IPS-20b (cell line): Measurements from ENCODE around the gene CLDN20.

Source experiments
- H3K27ac ChIP-seq: one replicate; pipeline ENCODE4 v1.5.1; 2013; ENCODE audit warnings: low read length
- H3K27me3 ChIP-seq: 2 replicates; pipeline ENCODE4 v1.6.1; 2013; ENCODE audit warnings: mild to moderate bottlenecking, low read length, inconsistent platforms; ENCODE audit not compliant: insufficient read depth
- H3K36me3 ChIP-seq: 2 replicates; pipeline ENCODE4 v1.6.1; 2013; ENCODE audit warnings: low read depth, mild to moderate bottlenecking, inconsistent platforms, low read length, moderate library complexity; ENCODE audit not compliant: insufficient read depth
- H3K4me1 ChIP-seq: 2 replicates; pipeline ENCODE4 v1.6.1; 2013; ENCODE audit warnings: mild to moderate bottlenecking, control low read depth, inconsistent platforms, low read length, moderate library complexity; ENCODE audit not compliant: insufficient read depth
- H3K4me3 ChIP-seq: 2 replicates; pipeline ENCODE4 v1.5.1; 2013; ENCODE audit warnings: mild to moderate bottlenecking, low read length, inconsistent platforms
- H3K9ac ChIP-seq: 2 replicates; pipeline ENCODE4 v1.6.1; 2013; ENCODE audit warnings: low read depth, mild to moderate bottlenecking, inconsistent platforms, low read length, moderate library complexity
- H3K9me3 ChIP-seq: 2 replicates; pipeline ENCODE4 v1.6.1; 2013; ENCODE audit warnings: mild to moderate bottlenecking, low read depth, low read length, inconsistent platforms; ENCODE audit not compliant: insufficient read depth

The CLDN20 gene

DNA sequence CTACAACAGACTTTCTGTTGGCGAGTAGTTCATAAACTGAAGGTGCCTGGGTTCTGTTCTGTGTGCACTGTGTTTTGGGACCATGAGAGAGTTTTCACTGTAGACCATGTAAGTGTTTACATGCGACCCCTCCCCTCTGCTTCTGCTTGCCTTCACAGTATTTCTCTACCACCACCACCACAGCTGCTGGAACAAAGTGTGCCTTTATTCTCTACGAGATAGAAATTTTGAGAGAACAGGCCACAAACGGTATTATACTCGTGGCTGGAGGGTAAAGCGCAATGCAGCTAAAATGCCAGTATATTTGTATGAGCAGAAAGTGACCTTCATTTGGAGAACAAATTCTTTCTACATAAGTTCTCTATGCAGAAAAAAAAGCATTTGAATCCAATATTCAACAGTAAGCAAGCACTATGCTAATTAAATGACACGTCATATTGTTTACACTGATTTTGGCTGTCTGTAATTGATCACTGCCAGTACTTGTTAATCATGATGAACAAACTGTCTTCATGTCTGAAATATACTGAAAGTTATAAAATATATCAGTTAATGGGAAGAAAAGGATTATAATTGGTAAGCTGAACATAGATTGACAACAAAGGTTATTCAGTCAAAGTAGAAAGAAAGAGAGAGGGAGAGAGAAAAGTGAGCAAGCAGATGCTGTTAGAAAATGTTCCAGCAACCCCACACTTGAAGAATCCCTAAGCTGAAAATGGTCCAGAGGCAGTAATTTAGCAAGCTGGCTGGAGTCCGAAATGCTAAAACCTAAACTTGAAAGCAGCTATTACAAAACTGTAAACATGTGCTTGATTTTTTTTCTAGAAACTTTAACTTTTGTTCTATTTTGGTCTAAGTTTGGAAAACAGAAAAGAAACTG, 8.8 kb downstream of the CLDN20 start:
- Histone ChIP-seq H3K9me3 (no peaks in the 10 kb centered on the region), H3K4me3 (no peak overlapping the region), H3K36me3 (peaks cover 39% of the 10 kb centered on the region), H3K27ac (peak overlapping the region; percentile 46), H3K4me1 (peaks cover 33% of the 10 kb centered on the region), H3K27me3 (no peaks in the 10 kb centered on the region), H3K9ac (peak overlapping the region; percentile 62; the same call in 1 of the 2 replicates)

DNA sequence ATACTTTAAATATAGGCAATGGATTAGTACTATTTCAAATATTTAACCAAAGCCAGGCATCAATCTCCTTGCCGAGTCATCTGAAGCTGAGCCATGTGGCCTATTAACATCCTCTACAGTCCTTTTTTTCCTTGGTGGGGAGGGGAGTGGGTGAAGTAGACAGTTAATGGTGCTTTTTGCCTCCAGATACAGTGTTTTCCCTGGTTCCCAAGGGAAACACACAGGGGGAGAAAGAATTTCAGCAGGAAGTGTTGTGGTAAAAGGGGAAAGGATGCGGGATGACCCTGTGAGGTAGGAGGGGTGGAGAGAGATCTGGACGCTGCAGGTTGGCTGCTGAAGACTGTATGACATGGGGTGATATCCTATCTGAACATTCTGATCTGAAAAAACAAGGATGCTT, 9.6 kb downstream of the CLDN20 start:
- Histone ChIP-seq H3K9me3 (no peaks in the 10 kb centered on the region), H3K4me3 (no peak overlapping the region), H3K4me1 (peaks cover 28% of the 10 kb centered on the region), H3K27me3 (no peaks in the 10 kb centered on the region), H3K27ac (no peak overlapping the region), H3K9ac (peak overlapping the region; percentile 62; the same call in 1 of the 2 replicates), H3K36me3 (peaks cover 37% of the 10 kb centered on the region)

DNA sequence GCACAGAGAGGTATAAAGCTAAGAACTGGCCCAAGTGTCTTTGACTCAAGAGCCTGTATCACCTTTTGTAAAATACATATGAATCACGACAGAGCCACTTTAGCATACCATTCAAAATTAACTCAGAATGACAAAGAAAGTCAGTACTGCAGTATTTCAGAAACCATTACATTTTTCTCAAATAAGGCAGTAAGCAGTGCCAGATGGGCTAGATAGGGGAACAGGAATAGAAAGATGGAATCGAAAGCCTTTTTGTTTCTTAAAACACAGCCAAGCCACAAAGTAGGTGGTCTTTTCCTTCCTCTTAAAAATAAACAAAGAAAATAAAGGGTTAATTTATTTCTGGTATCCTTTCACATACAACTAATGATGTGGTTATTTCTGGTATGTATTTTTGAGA, 10.3 kb downstream of the CLDN20 start:
- H3K36me3 ChIP-seq = peaks cover 38% of the 10 kb centered on the region
- no peaks in the 10 kb centered on the region for H3K27me3 ChIP-seq
- no peak overlapping the region for H3K4me3 ChIP-seq
- no peak overlapping the region for H3K27ac ChIP-seq
- H3K9me3 ChIP-seq = no peaks in the 10 kb centered on the region
- peak overlapping the region; percentile 23; the same call in 1 of the 2 replicates for H3K9ac ChIP-seq
- H3K4me1 ChIP-seq = peaks cover 25% of the 10 kb centered on the region

DNA sequence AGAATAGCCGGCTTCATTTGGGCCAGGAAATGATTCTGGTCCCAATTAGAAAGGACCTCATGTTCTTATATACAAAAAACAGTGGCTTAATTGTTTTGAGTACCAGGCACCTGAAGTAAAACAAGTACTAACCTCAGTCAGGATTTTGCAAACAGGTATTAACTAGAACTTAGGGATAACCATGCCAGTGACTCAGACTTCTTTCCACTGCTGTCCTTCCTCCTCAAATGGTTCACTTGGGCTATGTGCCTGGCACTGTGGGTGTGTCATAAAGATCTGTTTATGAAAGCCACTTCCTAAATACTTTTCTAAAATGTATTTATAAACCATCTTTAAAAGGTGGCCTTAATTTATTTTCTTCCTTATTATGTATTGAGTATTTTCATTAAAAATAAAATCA, 10.7 kb downstream of the CLDN20 start:
- Histone ChIP-seq H3K4me3 (no peak overlapping the region), H3K9ac (peak overlapping the region; percentile 23; the same call in 1 of the 2 replicates), H3K27ac (no peak overlapping the region), H3K4me1 (peaks cover 25% of the 10 kb centered on the region), H3K27me3 (no peaks in the 10 kb centered on the region), H3K9me3 (no peaks in the 10 kb centered on the region), H3K36me3 (peaks cover 41% of the 10 kb centered on the region)

DNA sequence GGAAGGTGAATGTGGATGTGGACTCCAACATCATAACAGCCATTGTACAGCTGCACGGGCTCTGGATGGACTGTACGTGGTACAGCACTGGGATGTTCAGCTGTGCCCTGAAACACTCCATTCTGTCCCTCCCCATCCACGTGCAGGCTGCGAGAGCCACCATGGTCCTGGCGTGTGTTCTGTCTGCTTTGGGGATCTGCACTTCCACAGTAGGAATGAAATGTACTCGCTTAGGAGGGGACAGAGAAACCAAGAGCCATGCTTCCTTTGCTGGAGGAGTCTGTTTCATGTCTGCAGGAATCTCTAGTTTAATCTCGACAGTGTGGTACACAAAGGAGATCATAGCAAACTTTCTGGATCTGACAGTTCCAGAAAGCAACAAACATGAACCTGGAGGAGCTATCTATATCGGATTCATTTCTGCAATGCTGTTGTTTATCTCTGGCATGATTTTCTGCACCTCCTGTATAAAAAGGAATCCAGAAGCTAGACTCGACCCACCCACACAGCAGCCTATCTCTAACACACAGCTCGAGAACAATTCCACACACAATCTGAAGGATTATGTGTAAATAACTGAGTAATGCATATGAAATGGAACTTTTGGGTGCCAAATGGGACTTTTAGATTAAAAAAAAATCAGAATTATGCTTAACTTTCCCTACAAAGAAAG, 12.1 kb downstream of the CLDN20 start:
- H3K36me3 ChIP-seq = peaks cover 43% of the 10 kb centered on the region

DNA sequence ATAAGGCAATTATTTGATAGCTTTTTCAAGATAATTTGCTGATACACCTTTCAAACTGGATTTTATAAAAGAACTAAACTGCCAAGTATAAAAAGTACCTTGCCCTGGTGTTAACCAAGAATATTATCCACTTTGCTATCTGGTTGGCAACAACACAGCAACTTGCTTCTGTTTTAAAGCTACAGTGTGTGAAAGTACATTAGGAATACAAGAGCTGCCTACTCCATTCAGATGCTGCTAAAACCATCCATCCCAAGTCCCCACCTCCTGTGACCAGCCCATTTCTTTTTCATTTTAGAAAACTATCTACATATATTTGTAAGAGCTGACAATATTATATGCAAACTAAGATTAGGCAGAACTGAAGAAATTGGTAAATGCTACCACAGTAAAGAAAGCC, 12.8 kb downstream of the CLDN20 start:
- peaks cover 44% of the 10 kb centered on the region for H3K36me3 ChIP-seq
- H3K9ac ChIP-seq = no peak overlapping the region
- no peak overlapping the region for H3K27ac ChIP-seq
- H3K27me3 ChIP-seq = no peaks in the 10 kb centered on the region
- no peaks in the 10 kb centered on the region for H3K9me3 ChIP-seq
- no peak overlapping the region for H3K4me3 ChIP-seq
- H3K4me1 ChIP-seq = peaks cover 25% of the 10 kb centered on the region

More for the DNA sequence above, 12.1 kb downstream of the CLDN20 start:
- H3K9me3 ChIP-seq = no peaks in the 10 kb centered on the region
- H3K9ac ChIP-seq = no peak overlapping the region
- H3K4me1 ChIP-seq = peaks cover 25% of the 10 kb centered on the region
- H3K4me3 ChIP-seq = no peak overlapping the region
- H3K27ac ChIP-seq = no peak overlapping the region
- H3K27me3 ChIP-seq = no peaks in the 10 kb centered on the region

DNA sequence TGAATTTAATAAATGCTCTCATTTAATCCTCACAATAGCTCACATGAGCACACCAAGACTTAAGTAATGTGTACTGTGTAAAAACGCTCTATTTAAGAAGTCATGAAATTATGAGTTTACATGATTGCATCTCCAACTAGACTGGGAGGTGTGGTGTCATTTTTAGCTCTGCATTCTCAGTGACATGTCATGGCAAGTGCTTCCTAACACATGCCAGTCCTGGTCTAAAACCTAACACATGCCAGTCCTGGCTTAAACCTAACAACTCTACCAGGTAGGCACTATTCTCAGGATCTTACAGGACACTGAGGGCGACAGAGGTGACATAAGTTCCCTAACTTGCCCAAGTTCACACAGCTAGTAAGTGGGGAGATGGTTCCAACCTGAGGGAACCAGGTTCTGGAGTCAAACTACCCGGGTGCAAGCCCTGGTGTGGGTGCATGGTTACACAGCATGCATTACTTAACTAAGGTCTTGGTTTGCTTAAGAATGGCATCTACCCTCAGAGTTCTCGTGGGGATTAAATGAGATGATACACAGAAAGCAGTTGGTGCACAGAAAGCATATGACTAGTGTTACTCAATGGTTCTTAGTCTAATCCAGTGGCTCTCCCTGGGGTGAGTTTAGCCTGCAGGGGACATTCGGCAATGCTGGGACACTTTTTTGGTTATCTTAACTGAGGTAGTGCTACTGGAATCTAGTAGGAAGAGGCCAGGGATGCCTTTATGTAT, 14.7 kb downstream of the CLDN20 start:
- H3K4me1 ChIP-seq = peaks cover 14% of the 10 kb centered on the region
- H3K9ac ChIP-seq = no peak overlapping the region
- no peaks in the 10 kb centered on the region for H3K27me3 ChIP-seq
- peaks cover 48% of the 10 kb centered on the region for H3K36me3 ChIP-seq
- H3K4me3 ChIP-seq = no peak overlapping the region
- no peak overlapping the region for H3K27ac ChIP-seq
- H3K9me3 ChIP-seq = no peaks in the 10 kb centered on the region

DNA sequence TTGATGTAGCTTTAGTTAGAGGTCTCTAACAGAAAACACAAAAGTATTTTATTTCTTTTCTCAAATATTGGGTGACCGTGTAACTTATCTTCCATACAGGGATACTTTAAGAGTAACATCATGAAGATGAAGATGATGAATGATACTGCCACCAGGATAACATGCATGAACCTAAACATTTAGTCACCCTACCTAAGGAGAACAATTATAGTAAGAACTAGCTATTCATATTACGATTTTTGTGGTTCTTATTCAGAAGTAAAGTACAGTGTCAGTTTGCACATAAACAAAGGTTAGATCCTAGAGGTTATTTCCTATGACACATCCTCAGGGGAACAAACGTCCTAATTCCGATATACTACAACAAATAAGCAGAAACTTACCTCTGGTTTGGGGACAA, 21.0 kb downstream of the CLDN20 start:
- Histone ChIP-seq H3K4me3 (no peak overlapping the region), H3K27me3 (no peaks in the 10 kb centered on the region), H3K27ac (no peak overlapping the region), H3K36me3 (peaks cover 75% of the 10 kb centered on the region), H3K9ac (no peak overlapping the region), H3K9me3 (no peaks in the 10 kb centered on the region), H3K4me1 (peaks cover 7% of the 10 kb centered on the region)

DNA sequence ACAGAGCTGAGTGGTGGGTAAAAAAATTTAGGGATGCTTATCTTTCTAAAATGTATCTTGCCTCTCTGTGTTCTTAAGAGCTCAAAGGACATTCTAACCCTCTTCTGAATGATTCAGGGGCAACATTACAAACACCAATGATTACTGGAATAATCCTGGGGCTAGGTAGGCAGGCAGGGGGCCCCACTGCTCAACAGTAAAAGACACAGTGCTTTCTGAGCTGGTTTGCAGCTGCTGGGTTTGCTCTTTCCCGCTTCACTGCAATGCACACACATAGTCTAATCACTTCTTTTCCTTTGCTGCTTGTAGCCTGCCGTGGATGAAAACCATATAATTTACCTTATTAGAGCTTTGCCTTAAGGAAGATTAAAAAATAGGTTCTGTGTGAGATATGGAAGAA, 23.9 kb downstream of the CLDN20 start:
- no peak overlapping the region for H3K27ac ChIP-seq
- peaks cover 4% of the 10 kb centered on the region; the same call in 1 of the 2 replicates for H3K4me1 ChIP-seq
- H3K9me3 ChIP-seq = no peaks in the 10 kb centered on the region
- H3K9ac ChIP-seq = no peak overlapping the region
- H3K36me3 ChIP-seq = peaks cover 85% of the 10 kb centered on the region
- no peaks in the 10 kb centered on the region for H3K27me3 ChIP-seq
- no peak overlapping the region for H3K4me3 ChIP-seq

DNA sequence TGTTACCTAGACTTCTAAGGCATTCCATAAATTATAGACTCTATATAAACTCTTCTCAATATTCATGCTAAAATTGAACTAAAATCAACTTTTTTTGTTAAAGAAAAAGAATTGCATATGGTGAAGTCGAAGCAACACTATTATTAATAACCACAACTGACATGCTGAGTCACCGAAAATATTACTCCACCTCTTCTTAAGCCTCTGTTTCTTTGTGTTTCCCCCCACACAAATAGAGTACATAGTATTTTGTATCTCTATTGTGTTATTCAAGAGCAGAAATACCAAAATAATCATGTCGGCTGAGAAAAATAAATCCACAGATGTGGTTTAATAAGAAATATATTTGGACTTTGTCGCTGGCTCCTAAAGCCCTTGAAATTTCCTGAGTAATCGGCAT, 26.7 kb downstream of the CLDN20 start:
- H3K36me3 ChIP-seq = peaks cover 83% of the 10 kb centered on the region
- H3K4me1 ChIP-seq = no peaks in the 10 kb centered on the region
- H3K9me3 ChIP-seq = no peaks in the 10 kb centered on the region
- H3K27ac ChIP-seq = no peak overlapping the region
- no peak overlapping the region for H3K4me3 ChIP-seq
- no peak overlapping the region for H3K9ac ChIP-seq
- no peaks in the 10 kb centered on the region for H3K27me3 ChIP-seq

DNA sequence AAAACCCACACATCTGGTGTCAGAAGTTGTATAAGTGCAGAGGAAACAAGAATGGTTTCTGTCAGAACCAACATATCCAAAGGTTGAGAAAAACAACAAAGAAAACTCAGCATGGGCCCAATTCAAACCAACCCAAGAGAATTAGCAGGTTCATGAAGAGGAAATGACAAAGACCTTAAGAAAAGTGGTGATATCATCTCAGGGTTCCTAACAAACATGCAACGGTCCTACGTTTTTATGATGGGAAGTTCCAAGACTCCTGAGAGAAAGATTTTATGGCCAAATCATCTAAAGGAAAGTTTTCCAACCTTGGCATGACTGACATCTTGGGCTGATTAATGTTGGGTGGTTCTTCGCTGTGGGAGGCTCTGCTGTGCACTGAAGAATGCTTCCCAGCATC, 27.5 kb downstream of the CLDN20 start:
- Histone ChIP-seq H3K4me1 (no peaks in the 10 kb centered on the region), H3K27me3 (no peaks in the 10 kb centered on the region), H3K36me3 (peaks cover 89% of the 10 kb centered on the region), H3K27ac (no peak overlapping the region), H3K9ac (no peak overlapping the region), H3K4me3 (no peak overlapping the region), H3K9me3 (no peaks in the 10 kb centered on the region)
